ENCODE measurements around the gene SLC22A12.

GRCh38 chr11:64598797-64599697 lies 8.0 kb downstream of the SLC22A12 start:
- TF ChIP-seq, protein P1, sequence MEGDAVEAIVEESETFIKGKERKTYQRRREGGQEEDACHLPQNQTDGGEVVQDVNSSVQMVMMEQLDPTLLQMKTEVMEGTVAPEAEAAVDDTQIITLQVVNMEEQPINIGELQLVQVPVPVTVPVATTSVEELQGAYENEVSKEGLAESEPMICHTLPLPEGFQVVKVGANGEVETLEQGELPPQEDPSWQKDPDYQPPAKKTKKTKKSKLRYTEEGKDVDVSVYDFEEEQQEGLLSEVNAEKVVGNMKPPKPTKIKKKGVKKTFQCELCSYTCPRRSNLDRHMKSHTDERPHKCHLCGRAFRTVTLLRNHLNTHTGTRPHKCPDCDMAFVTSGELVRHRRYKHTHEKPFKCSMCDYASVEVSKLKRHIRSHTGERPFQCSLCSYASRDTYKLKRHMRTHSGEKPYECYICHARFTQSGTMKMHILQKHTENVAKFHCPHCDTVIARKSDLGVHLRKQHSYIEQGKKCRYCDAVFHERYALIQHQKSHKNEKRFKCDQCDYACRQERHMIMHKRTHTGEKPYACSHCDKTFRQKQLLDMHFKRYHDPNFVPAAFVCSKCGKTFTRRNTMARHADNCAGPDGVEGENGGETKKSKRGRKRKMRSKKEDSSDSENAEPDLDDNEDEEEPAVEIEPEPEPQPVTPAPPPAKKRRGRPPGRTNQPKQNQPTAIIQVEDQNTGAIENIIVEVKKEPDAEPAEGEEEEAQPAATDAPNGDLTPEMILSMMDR (conservative IDR thresholded peaks at IDR 0.05; ENCODE audit: low read length): no peak
- TF ChIP-seq EZH2phosphoT487 (IDR thresholded peaks at IDR 0.05; ENCODE audit: borderline replicate concordance): no peak

Data from Loucy (cell line).